ENCODE data around the gene FOLR1. TPM values are rescaled to one million over a fixed set of nuclear protein-coding genes. Genes with fewer than 3 reads are reported as not detected.

FOLR1 gene
- total and polyA plus RNA-seq, 10 of the 15 experiments (the other 5 are each of a cell fraction or from before 2014, with no cell fraction given): not detected

- Histone ChIP-seq H3K4me3 (no peak overlapping the region), H3K27ac (ENCODE audit: control insufficient read depth, insufficient read depth) (no peak overlapping the region), H4K20me1 (ENCODE audit: control insufficient read depth, insufficient read depth) (no peaks in the 10 kb centered on the region; the same call in 1 of the 2 replicates), H3K36me3 (ENCODE audit: control insufficient read depth in 2 of 2, insufficient read depth in 2 of 2, low read length in 1 of 2) (peaks cover 5 to 9% of the 10 kb centered on the region in 2 experiments; a peak in 3 of 4 replicates), H3K4me2 (ENCODE audit: control insufficient read depth, insufficient read depth) (no peak overlapping the region), H3K27me3 (replicated peaks in 1 of 2; ENCODE audit: control insufficient read depth in 2 of 2, insufficient read depth in 2 of 2, low read length in 1 of 2) (peaks cover 5 to 11% of the 10 kb centered on the region in 2 experiments; a peak in 3 of 4 replicates), H3K9me3 (replicated peaks; ENCODE audit: control insufficient read depth, insufficient read depth, low read length) (no peaks in the 10 kb centered on the region), H3K79me2 (ENCODE audit: control insufficient read depth, insufficient read depth, low read length) (no peaks in the 10 kb centered on the region), H3K9ac (ENCODE audit: control insufficient read depth, insufficient read depth, low read length) (no peak overlapping the region), H2AFZ (ENCODE audit: control insufficient read depth, low read depth, low read length) (no peak overlapping the region), H3K4me1 (ENCODE audit: control insufficient read depth, insufficient read depth, low read length) (peaks cover 4% of the 10 kb centered on the region)
- no peak for DNase-seq (ENCODE audit: low read depth, low spot score)
- WGBS (ENCODE audit: insufficient coverage, insufficient replicate concordance, low lambda C conversion rate, missing lambda C conversion rate): 58% methylated on average over 16 of the region's 16 CpGs
- RAD21 ChIA-PET (ENCODE audit: unreplicated experiment): interaction anchor here (0.5 to 1.0 kb wide), 4 partner anchors 13 to 256 kb away, joined by 3 to 5 read pairs (median 3); partner anchors contain the start of gene INPPL1
- intact Hi-C loops (cut with micrococcal nuclease; ENCODE audit: unreplicated experiment) (loop anchor here (2.0 to 5.0 kb wide), 2 partner anchors 174 to 193 kb away; no protein-coding TSS in a partner anchor), in situ Hi-C loops (cut with MboI) (no loop called here)
- CTCF ChIA-PET: interaction anchor here (0.6 to 2.0 kb wide), 14 partner anchors 10 to 213 kb away, joined by 3 to 9 read pairs (median 4); no protein-coding TSS in a partner anchor
- peak; percentile 76 for ATAC-seq
- BruUV-seq (replicated peaks): no TSS peak
- POLR2A ChIA-PET: interaction anchor here (0.5 kb wide), 1 partner anchor 236 kb away, joined by 3 read pairs; no protein-coding TSS in a partner anchor
- SMC1A ChIA-PET (ENCODE audit: uncharacterized antibody, unreplicated experiment): interaction anchor here (0.9 to 1.4 kb wide), 5 partner anchors 15 to 193 kb away, joined by 3 to 8 read pairs (median 4); no protein-coding TSS in a partner anchor
- no peak for FAIRE-seq
- TF ChIP-seq E2F4 (IDR thresholded peaks at IDR 0.05; ENCODE audit: low read depth, low read length): no peak
- TF ChIP-seq RAD21 (IDR thresholded peaks at IDR 0.05; ENCODE audit: insufficient read depth, low read depth, low read length): peak; percentile 63
- no peak for TF ChIP-seq CEBPB (IDR thresholded peaks at IDR 0.05; ENCODE audit: borderline replicate concordance in 1 of 2, low read depth in 2 of 2, low read length in 2 of 2)
- no peak for TF ChIP-seq BCL11A (IDR thresholded peaks at IDR 0.05; ENCODE audit: low read depth, low read length)
- no peak for TF ChIP-seq PRDM15 (CRISPR knock-in tag; IDR thresholded peaks at IDR 0.05)
- no peak for TF ChIP-seq JUND (IDR thresholded peaks at IDR 0.05; ENCODE audit: low read depth, low read length)
- no peak for TF ChIP-seq KDM1A (IDR thresholded peaks at IDR 0.05; ENCODE audit: borderline replicate concordance)
- no peak for TF ChIP-seq IRF5 (IDR thresholded peaks at IDR 0.05; ENCODE audit: borderline replicate concordance)
- TF ChIP-seq TBL1XR1 (IDR thresholded peaks at IDR 0.05; ENCODE audit: low read depth, low read length): no peak
- TF ChIP-seq ZBTB33 (IDR thresholded peaks at IDR 0.05): peak; percentile 100
- no peak for TF ChIP-seq MEF2A (IDR thresholded peaks at IDR 0.05; ENCODE audit: insufficient read depth, low read depth, low read length)
- TF ChIP-seq IKZF1 (conservative IDR thresholded peaks at IDR 0.05): peak; percentile 11; the same call in 1 of the 2 replicates
- no peak for TF ChIP-seq EED (IDR thresholded peaks at IDR 0.05; ENCODE audit: low read depth)
- no peak for TF ChIP-seq SMAD1 (IDR thresholded peaks at IDR 0.05; ENCODE audit: low read depth, partially characterized antibody)
- no peak for TF ChIP-seq RB1 (IDR thresholded peaks at IDR 0.05; ENCODE audit: borderline replicate concordance)
These were observed 46.1 kb downstream of the FOLR1 start for GRCh38 chr11:72238040-72238450.
